DLD1 (cell line): ENCODE data around the gene GLCE.

ENCODE experiments used
- in situ Hi-C: cut with HindIII; loops from 2 replicates; pipeline ENCODE4 v1.10.0; 2017; ENCODE audit warnings: low sequenced_read_pairs

The GLCE gene

GRCh38 chr15:69160141-69160993 is at the start of gene GLCE:
Gene GLCE, plus strand, starts transcription at chr15:69160635. Its CDS starts 95,172 bp downstream, at chr15:69255807.
- in situ Hi-C loops, result no loop called here

GRCh38 chr15:69114331-69114928 is 46.0 kb upstream of the GLCE start:
- in situ Hi-C loops, result no loop called here

- in situ Hi-C loops, result no loop called here
These were observed 45.4 kb upstream of the GLCE start for GRCh38 chr15:69115031-69115430.

- in situ Hi-C loops, result no loop called here
These were observed 44.0 kb upstream of the GLCE start for GRCh38 chr15:69116391-69116790.

GRCh38 chr15:69117431-69117871 is 43.0 kb upstream of the GLCE start:
- in situ Hi-C loops, result no loop called here

GRCh38 chr15:69118089-69118488 is 42.3 kb upstream of the GLCE start:
- in situ Hi-C loops, result no loop called here

GRCh38 chr15:69119001-69119400 is 41.4 kb upstream of the GLCE start:
- in situ Hi-C loops, result no loop called here

- in situ Hi-C loops, result no loop called here
These were observed 40.6 kb upstream of the GLCE start for GRCh38 chr15:69119683-69120395.

GRCh38 chr15:69120732-69121131 is 39.7 kb upstream of the GLCE start:
- in situ Hi-C loops, result no loop called here

GRCh38 chr15:69121198-69121828 is 39.1 kb upstream of the GLCE start:
- in situ Hi-C loops, result no loop called here

GRCh38 chr15:69125236-69125635 is 35.2 kb upstream of the GLCE start:
- in situ Hi-C loops, result no loop called here

GRCh38 chr15:69126054-69126469 is 34.4 kb upstream of the GLCE start:
- in situ Hi-C loops, result no loop called here

GRCh38 chr15:69127306-69127705 is 33.1 kb upstream of the GLCE start:
- in situ Hi-C loops, result no loop called here

- in situ Hi-C loops, result no loop called here
These were observed 31.6 kb upstream of the GLCE start for GRCh38 chr15:69128667-69129311.

GRCh38 chr15:69131362-69132220 is 28.8 kb upstream of the GLCE start:
- in situ Hi-C loops, result no loop called here

- in situ Hi-C loops, result no loop called here
These were observed 28.0 kb upstream of the GLCE start for GRCh38 chr15:69132430-69132829.

GRCh38 chr15:69132977-69133861 is 27.2 kb upstream of the GLCE start:
- in situ Hi-C loops, result no loop called here

- in situ Hi-C loops, result no loop called here
These were observed 26.4 kb upstream of the GLCE start for GRCh38 chr15:69133862-69134519.
